H1 (cell line): ENCODE results near the gene PSAP. TPM values are rescaled to one million over a fixed set of nuclear protein-coding genes. Genes with fewer than 3 reads are reported as not detected.

Experiments
- NANOG ChIP-seq: IDR thresholded peaks from 2 replicates; pipeline ENCODE4 v1.6.1; 2011; ENCODE audit warnings: low read length, low read depth, mild to moderate bottlenecking, inconsistent platforms; ENCODE audit not compliant: insufficient read depth, poor library complexity, severe bottlenecking
- PHF8 ChIP-seq: fragments of 200-600 bp; sonication (generic); conservative IDR thresholded peaks from 2 replicates; pipeline ENCODE4 v1.7.1; 2012; ENCODE audit warnings: low read depth, mild to moderate bottlenecking, inconsistent platforms, low read length, moderate library complexity
- RBBP5 ChIP-seq: IDR thresholded peaks from 2 replicates; pipeline ENCODE4 v1.7.1; 2012; ENCODE audit warnings: low read depth, mild to moderate bottlenecking, inconsistent platforms, low read length, moderate library complexity, borderline replicate concordance
- RNF2 ChIP-seq: fragments of 200-900, 300-1000 bp; sonication (generic); IDR thresholded peaks from 2 replicates; pipeline ENCODE4 v1.7.1; 2016; ENCODE audit warnings: borderline replicate concordance, low read depth, mild to moderate bottlenecking, antibody characterized with exemption, low read length; ENCODE audit not compliant: poor library complexity, severe bottlenecking; ENCODE audit errors: missing control alignments
- RXRA ChIP-seq: IDR thresholded peaks from 2 replicates; pipeline ENCODE4 v1.6.1; 2011; ENCODE audit warnings: low read depth, mild to moderate bottlenecking, low read length, moderate library complexity; ENCODE audit not compliant: insufficient read depth
- SIN3A ChIP-seq, 2 experiments: IDR thresholded peaks in 1 of 2; conservative IDR thresholded peaks in 1 of 2; 2 replicates each; pipeline ENCODE4 v1.6.1; 2011 to 2012; ENCODE audit warnings: low read length in 2 of 2, improper control_type of control experiment in 1 of 2, low read depth in 1 of 2, mild to moderate bottlenecking in 1 of 2
- SUZ12 ChIP-seq: fragments of 200-600 bp; sonication (generic); IDR thresholded peaks from 2 replicates; pipeline ENCODE4 v1.6.1; 2012; ENCODE audit warnings: mild to moderate bottlenecking, inconsistent platforms, low read length, moderate library complexity, mixed read lengths
- TAF7 ChIP-seq: optimal IDR thresholded peaks from 2 replicates; pipeline ENCODE3; 2011; ENCODE audit warnings: low read depth, mild to moderate bottlenecking, inconsistent platforms, low read length, moderate library complexity, borderline replicate concordance
- USF2 ChIP-seq: IDR thresholded peaks from 2 replicates; pipeline ENCODE4 v1.6.1; 2011; ENCODE audit warnings: low read length, improper control_type of control experiment
- polyA plus RNA-seq, 7 experiments: library from polyadenylated mRNA; depleted of rRNA in 3 of 7; stranded (reverse) in 5 of 7; unstranded in 2 of 7; fragments of >200 nt in 5 of 7; fragments of 200-250 nt in 2 of 7; gene quantifications; 1 replicate in 5 of 7; 2 replicates in 1 of 7; 4 replicates in 1 of 7; pipeline versions ENCODE4 v1.2.1 to v1.2.3, GENCODE V29; 2011 to 2013; ENCODE audit warnings: missing spikeins in 2 of 7, mixed read lengths in 2 of 7
- total RNA-seq: library from RNA; stranded (reverse); fragmentation: NEBNext Ultra II Directional; extraction: Animal tissue kit (Norgen Biotek cat#: 25700); gene quantifications from 2 replicates; pipeline ENCODE4 v1.2.1, GENCODE V29; 2021

Gene PSAP
- total and polyA plus RNA-seq, 2 of the 8 experiments (the other 6 are each of a cell fraction or from before 2014, with no cell fraction given) = 386 to 504 TPM

GRCh38 chr10:71802715-71803488 is 48.1 kb downstream of the PSAP start (continued):
- TF ChIP-seq RXRA = no peak
- no peak for TF ChIP-seq USF2
- TF ChIP-seq SUZ12 = no peak
- no peak for TF ChIP-seq TAF7
- no peak for TF ChIP-seq RNF2
- no peak for TF ChIP-seq NANOG
- no peak for TF ChIP-seq PHF8
- no peak for TF ChIP-seq RBBP5
- no peak for TF ChIP-seq SIN3A (conservative IDR thresholded peaks at IDR 0.05 in 1 of 2, IDR thresholded peaks at IDR 0.05 in 1 of 2; ENCODE audit: low read depth in 1 of 2, low read length in 2 of 2)
